CD4-positive, CD25-positive, alpha-beta regulatory T cell (primary cell): ENCODE data around the gene ACVR2B. TPM values are rescaled to one million over a fixed set of nuclear protein-coding genes. Genes with fewer than 3 reads are reported as not detected.
"Not testable (repeated sequence)": the region's sequence is repeated elsewhere in the genome, so short reads cannot be mapped to it uniquely, and the experiment has no call there.

Experiments used
- ATAC-seq, 2 donors: fragments of 150-1000 bp; cut with Tn5 transposase; one replicate each; pipeline ENCODE4 v1.10.0; 2021; ENCODE audit warnings: low read depth in 2 of 2, moderate number of reproducible peaks in 2 of 2, moderate library complexity in 1 of 2
- DNase-seq, 3 donors: peaks; one replicate each; pipeline versions ENCODE4 v3.0.0 to v3.0.0-alpha.2; 2012 to 2022; ENCODE audit warnings: mixed read lengths in 1 of 3
- H3K27ac ChIP-seq: one replicate; pipeline ENCODE4 v1.7.0; 2013; ENCODE audit warnings: mild to moderate bottlenecking, low read length; ENCODE audit not compliant: insufficient read depth, poor library complexity, severe bottlenecking
- H3K27me3 ChIP-seq: one replicate; pipeline ENCODE4 v1.7.0; 2013; ENCODE audit warnings: low read length; ENCODE audit not compliant: control insufficient read depth, insufficient read depth
- H3K36me3 ChIP-seq: one replicate; pipeline ENCODE4 v1.7.0; 2013; ENCODE audit warnings: mild to moderate bottlenecking, low read length, moderate library complexity; ENCODE audit not compliant: control insufficient read depth, insufficient read depth
- H3K4me1 ChIP-seq: 2 replicates; pipeline ENCODE4 v1.7.0; 2013; ENCODE audit warnings: mild to moderate bottlenecking, low read length; ENCODE audit not compliant: insufficient read depth, control insufficient read depth, poor library complexity, severe bottlenecking
- H3K4me3 ChIP-seq: one replicate; pipeline ENCODE4 v1.7.0; 2013; ENCODE audit warnings: low read depth, mild to moderate bottlenecking, low read length, moderate library complexity
- H3K9me3 ChIP-seq, 2 experiments: 1 replicate in 1 of 2; 2 replicates in 1 of 2; pipeline ENCODE4 v1.7.0; 2013; ENCODE audit warnings: low read length in 2 of 2, mild to moderate bottlenecking in 1 of 2, moderate library complexity in 1 of 2; ENCODE audit not compliant: control insufficient read depth in 2 of 2
- H3K27ac Mint-ChIP-seq, 3 donors: one replicate each; pipeline ENCODE4 v1.8.0; 2020 to 2022; ENCODE audit warnings: mild to moderate bottlenecking in 3 of 3, mixed read lengths in 3 of 3, moderate library complexity in 2 of 3
- H3K27me3 Mint-ChIP-seq: one replicate; pipeline ENCODE4 v1.8.0; 2022; ENCODE audit warnings: mild to moderate bottlenecking, mixed read lengths
- H3K36me3 Mint-ChIP-seq: one replicate; pipeline ENCODE4 v1.8.0; 2020; ENCODE audit warnings: mixed read lengths
- H3K4me1 Mint-ChIP-seq, 4 donors: one replicate each; pipeline ENCODE4 v1.8.0; 2020 to 2022; ENCODE audit warnings: mixed read lengths in 4 of 4, mild to moderate bottlenecking in 1 of 4
- H3K4me3 Mint-ChIP-seq, 4 donors: one replicate each; pipeline ENCODE4 v1.8.0; 2020 to 2022; ENCODE audit warnings: mild to moderate bottlenecking in 4 of 4, mixed read lengths in 4 of 4, moderate library complexity in 3 of 4
- H3K9me3 Mint-ChIP-seq, 7 donors: one replicate each; pipeline ENCODE4 v1.8.0; 2020 to 2022; ENCODE audit warnings: mixed read lengths in 7 of 7, mild to moderate bottlenecking in 3 of 7, moderate library complexity in 2 of 7
- polyA plus RNA-seq, 4 donors: library from polyadenylated mRNA; unstranded; fragments of 300-500 nt; fragmentation: Illumina TruSeq; gene quantifications; one replicate each; pipeline ENCODE4 v1.2.3, GENCODE V29; 2021
- total RNA-seq: library from RNA; stranded (reverse); gene quantifications from one replicate; pipeline ENCODE4 v1.2.3, GENCODE V29; 2022

Gene ACVR2B
- total RNA-seq, result 12.7 TPM
- 1 to 10 TPM in 2 of 4 donors, under 1 TPM in 2; 0.14 to 2.4 (median 1.0) TPM for polyA plus RNA-seq

- ATAC-seq (peak; percentile 35 to 60), DNase-seq (peak; percentile 44 to 74 (median 53))
- H3K27me3 ChIP-seq, result no peaks in the 10 kb centered on the region
- Mint-ChIP-seq H3K36me3 (peaks cover 3% of the 10 kb centered on the region), H3K9me3 (peaks cover 0 to 4% (median 0%) of the 10 kb centered on the region in 7 donors), H3K27me3 (peaks cover 21% of the 10 kb centered on the region), H3K4me1 (peaks cover 0 to 30% (median 12%) of the 10 kb centered on the region in 4 donors), H3K27ac (peak within 1 kb of the TSS; percentile 32 to 92 (median 89)), H3K4me3 (peak within 1 kb of the TSS; percentile 93 to 98 (median 96))
- H3K27ac ChIP-seq, result no peak within 1 kb of the TSS
- peak within 1 kb of the TSS; percentile 61 for H3K4me3 ChIP-seq
- peaks cover 0 to 3% of the 10 kb centered on the region in 2 experiments for H3K9me3 ChIP-seq
- no peaks in the 10 kb centered on the region for H3K36me3 ChIP-seq
- peaks cover 27% of the 10 kb centered on the region for H3K4me1 ChIP-seq
Observed at GRCh38 chr3:38453075-38453912, at the start of gene ACVR2B. ACVR2B (plus strand) TSS chr3:38453890; CDS start chr3:38454323, 433 bp downstream.

GRCh38 chr3:38404286-38404685 is 49.4 kb upstream of the ACVR2B start:
- Mint-ChIP-seq H3K4me3 (peak overlapping the region in 1 of 4 donors; percentile 28), H3K4me1 (no peaks in the 10 kb centered on the region), H3K27me3 (no peaks in the 10 kb centered on the region), H3K36me3 (peaks cover 5% of the 10 kb centered on the region), H3K9me3 (peaks cover 0 to 1% (median 0%) of the 10 kb centered on the region in 7 donors), H3K27ac (no peak overlapping the region)
- Histone ChIP-seq H3K4me3 (no peak overlapping the region), H3K9me3 (no peaks in the 10 kb centered on the region), H3K36me3 (peaks cover 7% of the 10 kb centered on the region), H3K27me3 (no peaks in the 10 kb centered on the region), H3K4me1 (no peaks in the 10 kb centered on the region), H3K27ac (no peak overlapping the region)
- DNase-seq (no peak), ATAC-seq (no peak)

- Mint-ChIP-seq H3K27ac (no peak overlapping the region), H3K4me1 (peaks cover 0 to 4% (median 0%) of the 10 kb centered on the region in 4 donors), H3K9me3 (peaks cover 0 to 2% (median 0%) of the 10 kb centered on the region in 7 donors), H3K4me3 (no peak overlapping the region), H3K27me3 (no peaks in the 10 kb centered on the region), H3K36me3 (no peaks in the 10 kb centered on the region)
- Histone ChIP-seq H3K4me1 (no peaks in the 10 kb centered on the region), H3K27me3 (no peaks in the 10 kb centered on the region), H3K27ac (no peak overlapping the region), H3K4me3 (no peak overlapping the region), H3K9me3 (no peaks in the 10 kb centered on the region), H3K36me3 (no peaks in the 10 kb centered on the region)
- DNase-seq (no peak), ATAC-seq (no peak)
Observed at GRCh38 chr3:38411591-38411990, 42.1 kb upstream of the ACVR2B start.

GRCh38 chr3:38420758-38421157 is 32.9 kb upstream of the ACVR2B start:
- H3K4me3 Mint-ChIP-seq, result peak overlapping the region in 3 of 4 donors; percentile 5 to 67 (median 12)
- peak overlapping the region in 2 of 3 donors; percentile 56 to 84 for H3K27ac Mint-ChIP-seq
- not testable (repeated sequence) for H3K9me3 ChIP-seq, H3K27me3 ChIP-seq, H3K36me3 ChIP-seq, H3K4me3 ChIP-seq, H3K36me3 Mint-ChIP-seq, H3K9me3 Mint-ChIP-seq, H3K27me3 Mint-ChIP-seq
- ATAC-seq, result peak in 1 of 2 donors; percentile 34
- peaks cover 11 to 30% (median 21%) of the 10 kb centered on the region in 4 donors for H3K4me1 Mint-ChIP-seq
- peaks cover 30% of the 10 kb centered on the region for H3K4me1 ChIP-seq
- peak overlapping the region; percentile 41 for H3K27ac ChIP-seq
- peak in 1 of 3 donors; percentile 39 for DNase-seq

- Mint-ChIP-seq H3K27me3 (no peaks in the 10 kb centered on the region), H3K27ac (peak overlapping the region; percentile 2 to 84 (median 56)), H3K36me3 (no peaks in the 10 kb centered on the region), H3K4me1 (peaks cover 14 to 40% (median 28%) of the 10 kb centered on the region in 4 donors), H3K9me3 (peaks cover 0 to 3% (median 0%) of the 10 kb centered on the region in 7 donors), H3K4me3 (peak overlapping the region in 2 of 4 donors; percentile 3 to 67)
- Histone ChIP-seq H3K27me3 (no peaks in the 10 kb centered on the region), H3K4me1 (peaks cover 41% of the 10 kb centered on the region), H3K4me3 (peak overlapping the region; percentile 57), H3K27ac (peak overlapping the region; percentile 23), H3K36me3 (no peaks in the 10 kb centered on the region), H3K9me3 (no peaks in the 10 kb centered on the region)
- DNase-seq (no peak), ATAC-seq (no peak)
Observed at GRCh38 chr3:38421679-38422336, 31.9 kb upstream of the ACVR2B start.

- Histone ChIP-seq H3K4me1 (peaks cover 47% of the 10 kb centered on the region), H3K27ac (peak overlapping the region; percentile 42), H3K4me3 (peak overlapping the region; percentile 61)
- H3K36me3 ChIP-seq, H3K27me3 ChIP-seq, H3K27me3 Mint-ChIP-seq, H3K36me3 Mint-ChIP-seq, H3K9me3 ChIP-seq: not testable (repeated sequence)
- H3K27ac Mint-ChIP-seq, result peak overlapping the region; percentile 32 to 86 (median 60)
- peak overlapping the region; percentile 78 to 88 (median 82) for H3K4me3 Mint-ChIP-seq
- ATAC-seq (peak; percentile 70 to 76), DNase-seq (peak in 2 of 3 donors; percentile 35 to 64)
- H3K4me1 Mint-ChIP-seq, result peaks cover 19 to 46% (median 39%) of the 10 kb centered on the region in 4 donors
- peaks cover 0 to 14% (median 4%) of the 10 kb centered on the region in 7 donors for H3K9me3 Mint-ChIP-seq
Observed at GRCh38 chr3:38426798-38427426, 26.8 kb upstream of the ACVR2B start.

- H3K4me3 ChIP-seq, ATAC-seq, H3K27ac ChIP-seq, H3K27me3 ChIP-seq, H3K27ac Mint-ChIP-seq, H3K4me3 Mint-ChIP-seq, H3K27me3 Mint-ChIP-seq, H3K36me3 ChIP-seq, H3K36me3 Mint-ChIP-seq: not testable (repeated sequence)
- H3K9me3 Mint-ChIP-seq, result peaks cover 5 to 58% (median 26%) of the 10 kb centered on the region in 7 donors
- Histone ChIP-seq H3K9me3 (peaks cover 20 to 26% of the 10 kb centered on the region in 2 experiments), H3K4me1 (peaks cover 15% of the 10 kb centered on the region)
- DNase-seq, result peak in 1 of 3 donors; percentile 18
- peaks cover 6 to 26% (median 13%) of the 10 kb centered on the region in 4 donors for H3K4me1 Mint-ChIP-seq
Observed at GRCh38 chr3:38432871-38433658, 20.6 kb upstream of the ACVR2B start.
